Body of pancreas (tissue), 4 donors: Measurements from ENCODE around the gene SLC16A8.

Experiments used
- POLR2A ChIP-seq, 3 donors: fragments of 450-650 bp; IDR thresholded peaks; one replicate each; pipeline ENCODE4 v1.6.1; 2016; ENCODE audit warnings: antibody characterized with exemption in 3 of 3, mild to moderate bottlenecking in 2 of 3
- TF ChIP-seq, protein P1 (sequence below), 7 experiments: fragments of 450-650 bp in 4 of 7; fragments of 200-600 bp in 3 of 7; sonication (generic) in 3 of 7; IDR thresholded peaks; one replicate each; pipeline ENCODE4 v1.5.1; 2016 to 2019; ENCODE audit warnings: antibody characterized with exemption in 7 of 7

GRCh38 chr22:38085056-38085455 lies 1.1 kb upstream of the SLC16A8 start:
- TF ChIP-seq, protein P1, sequence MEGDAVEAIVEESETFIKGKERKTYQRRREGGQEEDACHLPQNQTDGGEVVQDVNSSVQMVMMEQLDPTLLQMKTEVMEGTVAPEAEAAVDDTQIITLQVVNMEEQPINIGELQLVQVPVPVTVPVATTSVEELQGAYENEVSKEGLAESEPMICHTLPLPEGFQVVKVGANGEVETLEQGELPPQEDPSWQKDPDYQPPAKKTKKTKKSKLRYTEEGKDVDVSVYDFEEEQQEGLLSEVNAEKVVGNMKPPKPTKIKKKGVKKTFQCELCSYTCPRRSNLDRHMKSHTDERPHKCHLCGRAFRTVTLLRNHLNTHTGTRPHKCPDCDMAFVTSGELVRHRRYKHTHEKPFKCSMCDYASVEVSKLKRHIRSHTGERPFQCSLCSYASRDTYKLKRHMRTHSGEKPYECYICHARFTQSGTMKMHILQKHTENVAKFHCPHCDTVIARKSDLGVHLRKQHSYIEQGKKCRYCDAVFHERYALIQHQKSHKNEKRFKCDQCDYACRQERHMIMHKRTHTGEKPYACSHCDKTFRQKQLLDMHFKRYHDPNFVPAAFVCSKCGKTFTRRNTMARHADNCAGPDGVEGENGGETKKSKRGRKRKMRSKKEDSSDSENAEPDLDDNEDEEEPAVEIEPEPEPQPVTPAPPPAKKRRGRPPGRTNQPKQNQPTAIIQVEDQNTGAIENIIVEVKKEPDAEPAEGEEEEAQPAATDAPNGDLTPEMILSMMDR (IDR thresholded peaks at IDR 0.05) = no peak
- no peak for TF ChIP-seq POLR2A (IDR thresholded peaks at IDR 0.05)
